Peyer's patch (tissue), 4 donors: ENCODE results near the gene XPNPEP1. TPM values are rescaled to one million over a fixed set of nuclear protein-coding genes. Genes with fewer than 3 reads are reported as not detected.

ENCODE experiments used
- DNase-seq, 3 donors: peaks; one replicate each; pipeline ENCODE4 v3.0.0-alpha.2; 2017 to 2019
- H3K27ac ChIP-seq, 4 donors: fragments of 200-600 bp; sonication (generic); one replicate each; pipeline ENCODE4 v1.5.1; 2016 to 2019
- H3K27me3 ChIP-seq, 2 donors: fragments of 200-600 bp; sonication (generic); one replicate each; pipeline ENCODE4 v1.5.1; 2019
- H3K36me3 ChIP-seq, 3 donors: fragments of 200-600 bp; sonication (generic); one replicate each; pipeline ENCODE4 v1.5.1; 2016 to 2019
- H3K4me1 ChIP-seq, 4 donors: fragments of 200-600 bp; sonication (generic); one replicate each; pipeline ENCODE4 v1.5.1; 2016 to 2019
- H3K4me3 ChIP-seq, 4 donors: fragments of 200-600 bp; sonication (generic); 1 replicate in 3 of 4; 2 replicates in 1 of 4; pipeline ENCODE4 v1.5.1; 2016 to 2019; ENCODE audit warnings: mild to moderate bottlenecking in 1 of 4
- H3K9me3 ChIP-seq, 4 donors: fragments of 200-600 bp; sonication (generic); one replicate each; pipeline ENCODE4 v1.5.1; 2016 to 2019; ENCODE audit warnings: mild to moderate bottlenecking in 1 of 4
- CTCF ChIP-seq, 6 experiments: fragments of 450-650 bp in 4 of 6; fragments of 200-600 bp in 2 of 6; sonication (generic) in 1 of 6; IDR thresholded peaks; one replicate each; pipeline ENCODE4 v1.5.1; 2017 to 2019; ENCODE audit warnings: antibody characterized with exemption in 6 of 6, mild to moderate bottlenecking in 3 of 6, moderate library complexity in 1 of 6
- POLR2A ChIP-seq, 2 donors: fragments of 450-650 bp; IDR thresholded peaks; one replicate each; pipeline ENCODE4 v1.5.1; 2017; ENCODE audit warnings: antibody characterized with exemption in 2 of 2, mild to moderate bottlenecking in 2 of 2, moderate library complexity in 2 of 2
- total RNA-seq, 4 donors: library from RNA; depleted of rRNA; stranded (reverse); fragments of >200 nt; gene quantifications; one replicate each; pipeline ENCODE4 v1.1.0, GENCODE V29; 2016

The XPNPEP1 gene
- total RNA-seq, 4 donors from 2014 or later, result 148 to 295 (median 263) TPM

DNA sequence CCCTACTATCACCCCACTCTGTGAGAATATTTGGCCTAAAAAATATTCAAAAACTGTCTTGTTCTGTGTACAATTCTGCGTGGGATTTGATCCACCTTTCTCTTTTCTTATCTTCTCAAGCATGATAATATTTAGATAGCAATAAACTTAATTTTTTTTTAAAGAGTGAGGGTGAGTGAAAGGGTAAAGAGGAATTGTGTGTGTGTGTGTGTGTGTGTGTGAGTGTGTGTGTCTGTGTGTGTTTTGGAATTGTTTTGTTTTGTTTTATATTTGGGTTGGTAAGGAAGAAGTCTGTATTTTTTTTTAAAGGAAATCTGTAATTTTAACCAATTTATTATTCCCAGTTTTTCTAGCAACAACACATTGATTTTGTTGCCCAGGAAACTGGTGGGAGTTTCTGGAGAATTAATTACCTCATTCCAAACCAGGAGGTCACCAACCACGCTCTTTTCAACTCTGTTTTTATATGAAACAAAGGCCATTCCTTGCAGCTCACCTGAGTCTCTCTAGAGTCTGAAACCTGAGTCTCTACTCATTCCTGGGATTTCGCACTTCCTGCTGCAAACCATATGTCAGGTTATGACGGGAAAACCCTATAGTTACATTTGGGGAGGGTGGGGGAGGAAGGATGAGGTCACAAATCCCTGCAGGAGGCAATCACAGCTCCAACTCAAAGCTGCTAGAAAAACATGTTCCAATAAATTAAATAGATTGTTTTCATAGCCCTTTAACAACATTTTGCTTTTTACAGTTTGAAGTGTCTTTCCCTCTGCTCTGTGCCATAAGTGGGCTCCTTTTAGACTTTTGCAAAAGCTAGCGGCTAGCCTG lies 38.1 kb upstream of the XPNPEP1 start:
- Histone ChIP-seq H3K36me3 (no peaks in the 10 kb centered on the region), H3K4me1 (peaks cover 0 to 32% (median 0%) of the 10 kb centered on the region in 4 donors), H3K27ac (no peak overlapping the region), H3K9me3 (no peaks in the 10 kb centered on the region), H3K27me3 (no peaks in the 10 kb centered on the region), H3K4me3 (no peak overlapping the region)
- no peak for TF ChIP-seq POLR2A (IDR thresholded peaks at IDR 0.05)
- no peak for TF ChIP-seq CTCF (IDR thresholded peaks at IDR 0.05)
- DNase-seq, result no peak

DNA sequence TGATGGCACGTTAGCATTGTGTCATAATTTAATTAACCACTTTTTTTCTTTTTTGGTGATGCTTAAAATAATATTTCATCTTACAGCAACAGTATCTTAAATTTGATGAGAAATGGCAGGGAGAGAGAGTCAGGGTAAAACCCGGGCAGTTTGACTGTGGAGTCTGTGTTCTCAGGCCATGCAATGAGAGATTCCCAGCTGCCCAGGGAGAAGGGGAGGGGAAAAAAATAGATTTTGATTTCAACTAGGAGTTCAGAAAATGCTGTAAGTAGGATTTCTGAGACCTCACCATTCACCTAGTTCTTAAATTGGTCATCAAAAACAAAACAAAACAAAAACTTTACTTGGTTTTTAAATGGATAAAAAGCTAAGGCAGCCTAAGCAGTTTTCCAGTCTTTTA lies 37.4 kb upstream of the XPNPEP1 start:
- H3K4me3 ChIP-seq, result no peak overlapping the region
- DNase-seq, result no peak
- no peaks in the 10 kb centered on the region for H3K27me3 ChIP-seq
- TF ChIP-seq POLR2A (IDR thresholded peaks at IDR 0.05) (no peak), CTCF (IDR thresholded peaks at IDR 0.05) (no peak)
- no peaks in the 10 kb centered on the region for H3K9me3 ChIP-seq
- no peak overlapping the region for H3K27ac ChIP-seq
- peaks cover 0 to 25% (median 0%) of the 10 kb centered on the region in 4 donors for H3K4me1 ChIP-seq
- H3K36me3 ChIP-seq, result no peaks in the 10 kb centered on the region

DNA sequence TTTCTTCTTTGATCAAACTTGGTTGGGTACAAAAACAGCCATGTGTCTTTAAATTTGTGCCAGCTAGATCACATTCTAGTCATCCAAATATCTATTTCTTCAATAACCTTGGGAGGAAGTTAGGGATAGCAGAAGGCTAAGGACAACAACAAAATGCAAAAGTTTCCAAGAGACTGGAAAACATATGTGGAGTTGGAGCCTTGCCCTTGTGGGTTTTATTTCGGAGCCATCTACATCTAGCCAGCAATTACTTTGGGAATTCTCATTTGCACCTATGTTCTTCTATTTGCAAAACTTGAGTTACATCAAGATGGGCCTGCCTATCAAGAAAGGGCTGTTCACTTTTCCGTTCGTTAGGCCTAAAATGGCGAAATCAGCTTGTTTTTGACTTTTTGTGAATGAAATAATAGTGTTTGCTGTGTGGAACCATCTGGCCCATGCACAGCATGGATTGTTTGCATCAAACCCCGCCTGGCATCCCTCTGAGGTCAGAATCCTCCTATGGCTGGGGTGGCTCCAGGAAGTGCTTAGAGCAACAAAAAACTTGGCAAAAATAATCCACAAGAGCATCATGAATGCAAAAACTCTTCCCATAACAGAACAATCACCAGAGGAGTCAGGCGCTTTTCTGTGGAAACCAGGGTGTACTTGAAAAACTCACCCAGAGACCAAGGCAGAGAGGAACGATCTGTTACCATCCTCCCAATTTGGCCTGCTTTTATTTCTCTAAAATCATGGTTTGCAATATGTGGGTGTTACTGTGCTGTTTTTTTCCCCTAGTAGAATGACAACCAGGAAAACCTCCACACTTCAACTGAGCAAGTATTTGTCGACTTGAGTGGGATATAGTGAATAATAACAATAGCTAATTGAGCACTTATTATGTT lies 36.2 kb upstream of the XPNPEP1 start:
- no peaks in the 10 kb centered on the region for H3K36me3 ChIP-seq
- DNase-seq, result no peak
- H3K27ac ChIP-seq, result no peak overlapping the region
- H3K27me3 ChIP-seq, result no peaks in the 10 kb centered on the region
- H3K4me1 ChIP-seq, result peaks cover 0 to 17% (median 0%) of the 10 kb centered on the region in 4 donors
- TF ChIP-seq POLR2A (IDR thresholded peaks at IDR 0.05) (no peak), CTCF (IDR thresholded peaks at IDR 0.05) (no peak)
- no peak overlapping the region for H3K4me3 ChIP-seq
- no peaks in the 10 kb centered on the region for H3K9me3 ChIP-seq

GRCh38 chr10:109958059-109958458 lies 34.7 kb upstream of the XPNPEP1 start:
- TF ChIP-seq POLR2A (IDR thresholded peaks at IDR 0.05) (no peak), CTCF (IDR thresholded peaks at IDR 0.05) (no peak)
- H3K27ac ChIP-seq, result no peak overlapping the region
- H3K4me3 ChIP-seq, result no peak overlapping the region
- no peaks in the 10 kb centered on the region for H3K36me3 ChIP-seq
- no peak for DNase-seq
- H3K9me3 ChIP-seq, result no peaks in the 10 kb centered on the region
- peaks cover 0 to 16% (median 0%) of the 10 kb centered on the region in 4 donors for H3K4me1 ChIP-seq
- H3K27me3 ChIP-seq, result no peaks in the 10 kb centered on the region

DNA sequence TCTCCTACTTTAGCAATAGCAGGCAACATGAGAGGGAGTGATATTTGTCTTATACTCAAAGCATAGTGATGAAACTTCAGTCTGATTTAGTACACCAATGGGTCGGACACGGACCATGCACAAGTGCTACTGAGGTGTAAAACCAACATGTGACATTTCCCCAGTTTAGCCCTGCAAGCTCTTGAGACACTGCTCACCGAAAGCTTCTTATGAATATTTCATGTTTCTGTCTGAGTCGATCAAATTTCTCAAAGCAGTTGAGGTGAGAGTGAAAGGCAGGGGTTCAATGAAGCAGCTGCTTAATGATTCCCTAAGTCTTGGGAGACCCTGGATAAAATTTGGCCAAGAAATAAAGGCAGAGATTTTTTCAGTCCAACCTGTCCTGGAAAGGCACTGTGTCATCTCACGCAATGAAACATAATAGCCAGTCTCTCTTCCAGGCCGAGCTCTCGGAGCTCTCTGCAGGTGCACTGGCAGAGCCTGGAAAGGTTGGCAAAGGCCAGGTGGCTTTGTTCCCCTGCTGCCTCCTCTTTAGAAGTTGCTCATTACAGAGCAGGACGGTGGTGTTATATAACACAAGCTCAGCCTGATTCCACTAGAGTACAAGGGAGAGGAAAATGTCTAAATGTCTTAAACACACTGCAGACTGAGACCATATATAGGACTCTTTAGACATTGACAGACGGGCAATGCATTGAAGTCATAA lies 33.9 kb upstream of the XPNPEP1 start:
- no peaks in the 10 kb centered on the region for H3K9me3 ChIP-seq
- H3K27ac ChIP-seq, result no peak overlapping the region
- H3K36me3 ChIP-seq, result no peaks in the 10 kb centered on the region
- TF ChIP-seq CTCF (IDR thresholded peaks at IDR 0.05), result no peak
- no peaks in the 10 kb centered on the region for H3K27me3 ChIP-seq
- no peak for DNase-seq
- H3K4me1 ChIP-seq, result peaks cover 0 to 16% (median 0%) of the 10 kb centered on the region in 4 donors
- H3K4me3 ChIP-seq, result no peak overlapping the region
